Measurements from ENCODE around the gene KDELR3.

Gene KDELR3

GRCh38 chr22:38481871-38482332 lies 14.0 kb downstream of the KDELR3 start:
- no peak for DNase-seq (ENCODE audit: low read depth in 2 of 2, low spot score in 1 of 2)

- no peak for DNase-seq (ENCODE audit: low read depth in 2 of 2, low spot score in 1 of 2)
Measured at GRCh38 chr22:38482662-38483308, 14.9 kb downstream of the KDELR3 start.

- DNase-seq (ENCODE audit: low read depth in 2 of 2, low spot score in 1 of 2) = no peak
Measured at GRCh38 chr22:38484244-38484643, 16.3 kb downstream of the KDELR3 start.

GRCh38 chr22:38485783-38486182 lies 17.9 kb downstream of the KDELR3 start:
- DNase-seq (ENCODE audit: low read depth in 2 of 2, low spot score in 1 of 2) = no peak

GRCh38 chr22:38487946-38488345 lies 20.1 kb downstream of the KDELR3 start:
- DNase-seq (ENCODE audit: low read depth in 2 of 2, low spot score in 1 of 2) = no peak

- no peak for DNase-seq (ENCODE audit: low read depth in 2 of 2, low spot score in 1 of 2)
Measured at GRCh38 chr22:38489142-38489541, 21.2 kb downstream of the KDELR3 start.

GRCh38 chr22:38489561-38490145 lies 21.8 kb downstream of the KDELR3 start:
- DNase-seq (ENCODE audit: low read depth in 2 of 2, low spot score in 1 of 2) = no peak

- no peak for DNase-seq (ENCODE audit: low read depth in 2 of 2, low spot score in 1 of 2)
Measured at GRCh38 chr22:38490475-38490874, 22.6 kb downstream of the KDELR3 start.

- DNase-seq (ENCODE audit: low read depth in 2 of 2, low spot score in 1 of 2) = no peak
Measured at GRCh38 chr22:38490915-38491314, 23.0 kb downstream of the KDELR3 start.

- DNase-seq (ENCODE audit: low read depth in 2 of 2, low spot score in 1 of 2) = no peak
Measured at GRCh38 chr22:38491707-38492348, 23.9 kb downstream of the KDELR3 start.

- DNase-seq (ENCODE audit: low read depth in 2 of 2, low spot score in 1 of 2) = no peak
Measured at GRCh38 chr22:38494498-38494897, 26.6 kb downstream of the KDELR3 start.

GRCh38 chr22:38494939-38495338 lies 27.0 kb downstream of the KDELR3 start:
- no peak for DNase-seq (ENCODE audit: low read depth in 2 of 2, low spot score in 1 of 2)

- DNase-seq (ENCODE audit: low read depth in 2 of 2, low spot score in 1 of 2) = no peak
Measured at GRCh38 chr22:38497869-38498268, 30.0 kb downstream of the KDELR3 start.

- no peak for DNase-seq (ENCODE audit: low read depth in 2 of 2, low spot score in 1 of 2)
Measured at GRCh38 chr22:38501797-38502672, 34.1 kb downstream of the KDELR3 start.

- DNase-seq (ENCODE audit: low read depth in 2 of 2, low spot score in 1 of 2) = no peak
Measured at GRCh38 chr22:38503021-38503420, 35.1 kb downstream of the KDELR3 start.

- DNase-seq (ENCODE audit: low read depth in 2 of 2, low spot score in 1 of 2) = peak in 1 of 2 donors; percentile 15
Measured at GRCh38 chr22:38504731-38505540, 37.0 kb downstream of the KDELR3 start.

GRCh38 chr22:38505541-38506117 lies 37.7 kb downstream of the KDELR3 start:
- DNase-seq (ENCODE audit: low read depth in 2 of 2, low spot score in 1 of 2) = peak; percentile 24 to 36

- DNase-seq (ENCODE audit: low read depth in 2 of 2, low spot score in 1 of 2) = peak; percentile 86 to 93
Measured at GRCh38 chr22:38506118-38506962, 38.4 kb downstream of the KDELR3 start, which contains the start of gene DDX17. Gene DDX17 (minus strand): TSS chr22:38506311.

- DNase-seq (ENCODE audit: low read depth in 2 of 2, low spot score in 1 of 2) = no peak
Measured at GRCh38 chr22:38510416-38510970, 42.6 kb downstream of the KDELR3 start.
